ENCODE data around the gene CMTM8. TPM values are rescaled to one million over a fixed set of nuclear protein-coding genes. Genes with fewer than 3 reads are reported as not detected.

The CMTM8 gene
- total RNA-seq, 1 donor from 2014 or later = 5.7 TPM

GRCh38 chr3:32340039-32340438 is 101.6 kb downstream of the CMTM8 start:
- no peak for DNase-seq
- H3K27ac ChIP-seq (replicated peaks) = no peak overlapping the region
- intact Hi-C loops (cut with micrococcal nuclease) = no loop called here

GRCh38 chr3:32340611-32341365 is 102.3 kb downstream of the CMTM8 start:
- TF ChIP-seq CTCF (IDR thresholded peaks at IDR 0.05; ENCODE audit: borderline replicate concordance) = no peak
- Histone ChIP-seq H3K36me3 (no peaks in the 10 kb centered on the region), H3K27ac (replicated peaks) (no peak overlapping the region), H3K27me3 (ENCODE audit: low read depth) (no peaks in the 10 kb centered on the region), H3K4me3 (no peak overlapping the region), H3K9me3 (replicated peaks) (peaks cover 4% of the 10 kb centered on the region), H3K4me1 (peaks cover 6% of the 10 kb centered on the region)
- DNase-seq = no peak
- intact Hi-C loops (cut with micrococcal nuclease) = no loop called here

More at GRCh38 chr3:32340039-32340438, 101.6 kb downstream of the CMTM8 start:
- Histone ChIP-seq H3K4me3 (no peak overlapping the region), H3K9me3 (replicated peaks) (peaks cover 4% of the 10 kb centered on the region), H3K4me1 (peaks cover 11% of the 10 kb centered on the region), H3K36me3 (no peaks in the 10 kb centered on the region), H3K27me3 (ENCODE audit: low read depth) (no peaks in the 10 kb centered on the region)
- TF ChIP-seq CTCF (IDR thresholded peaks at IDR 0.05; ENCODE audit: borderline replicate concordance) = peak; percentile 71

DNA sequence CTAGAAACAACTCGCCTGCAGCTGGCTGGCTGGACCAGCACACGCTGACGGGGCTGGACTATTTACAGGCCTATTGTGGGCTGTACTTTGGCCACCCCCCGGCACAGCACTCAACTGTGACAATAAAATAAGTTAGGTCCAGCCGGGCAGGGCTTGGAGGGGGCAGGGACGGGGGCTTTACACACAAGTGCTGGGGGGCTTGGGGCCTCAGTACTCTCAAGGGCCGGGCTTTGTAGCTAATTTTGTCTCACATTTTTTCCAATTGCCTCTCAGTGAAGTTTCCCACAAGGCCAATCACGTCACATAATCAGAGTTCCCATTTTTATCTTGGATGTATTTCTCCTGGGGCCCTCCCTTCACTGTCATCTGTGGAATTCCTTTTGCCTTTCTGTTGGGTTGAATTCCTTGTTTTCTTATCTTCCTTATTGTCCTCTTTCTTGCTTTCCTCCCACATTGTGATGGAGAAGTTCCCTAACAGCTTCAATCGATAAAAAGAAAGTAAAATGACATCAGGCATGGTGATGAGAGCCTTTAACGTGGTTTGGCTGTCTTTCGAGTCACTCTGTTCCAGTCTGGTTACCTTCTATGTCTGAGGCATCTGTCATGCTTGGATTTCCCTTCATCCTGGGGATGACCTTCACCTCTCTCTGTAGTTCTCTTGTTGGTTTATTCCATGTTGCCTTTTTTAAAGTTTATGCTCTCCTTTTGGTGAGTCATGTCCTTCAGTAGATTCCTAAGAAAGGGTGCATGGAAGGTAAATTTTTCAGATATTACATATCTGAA is 109.1 kb downstream of the CMTM8 start:
- peak overlapping the region; percentile 61 for H3K27ac ChIP-seq (replicated peaks)
- DNase-seq = peak; percentile 32
- intact Hi-C loops (cut with micrococcal nuclease) = no loop called here
- no peaks in the 10 kb centered on the region for H3K36me3 ChIP-seq
- H3K4me1 ChIP-seq = peaks cover 5% of the 10 kb centered on the region
- H3K4me3 ChIP-seq = peak overlapping the region; percentile 16
- no peaks in the 10 kb centered on the region for H3K27me3 ChIP-seq (ENCODE audit: low read depth)
- no peak for TF ChIP-seq CTCF (IDR thresholded peaks at IDR 0.05; ENCODE audit: borderline replicate concordance)
- no peaks in the 10 kb centered on the region for H3K9me3 ChIP-seq (replicated peaks)

GRCh38 chr3:32349184-32349583 is 110.7 kb downstream of the CMTM8 start:
- Histone ChIP-seq H3K9me3 (replicated peaks) (no peaks in the 10 kb centered on the region), H3K4me1 (peaks cover 5% of the 10 kb centered on the region), H3K27me3 (ENCODE audit: low read depth) (no peaks in the 10 kb centered on the region), H3K27ac (replicated peaks) (no peak overlapping the region), H3K4me3 (no peak overlapping the region), H3K36me3 (no peaks in the 10 kb centered on the region)
- DNase-seq = no peak
- intact Hi-C loops (cut with micrococcal nuclease) = no loop called here
- no peak for TF ChIP-seq CTCF (IDR thresholded peaks at IDR 0.05; ENCODE audit: borderline replicate concordance)

DNA sequence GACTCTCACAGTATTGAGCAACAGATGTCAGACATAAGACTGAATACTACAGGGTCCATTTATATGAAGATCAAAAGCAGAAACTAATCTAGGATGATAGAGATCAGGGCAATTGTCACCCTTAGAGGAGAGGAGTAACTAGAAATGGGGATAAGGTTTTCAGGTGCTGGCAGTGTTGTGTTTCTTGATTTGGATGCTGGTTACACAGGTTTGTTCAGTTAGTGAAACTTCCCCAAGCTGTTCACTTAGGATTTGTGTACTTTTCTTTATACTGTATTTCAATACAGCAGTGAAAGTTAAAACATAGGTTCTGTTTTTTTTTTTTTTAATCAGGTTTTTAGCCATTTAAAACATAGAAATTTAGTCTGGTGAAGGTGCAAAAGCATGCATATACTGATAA is 114.1 kb downstream of the CMTM8 start:
- Histone ChIP-seq H3K27ac (replicated peaks) (no peak overlapping the region), H3K27me3 (ENCODE audit: low read depth) (no peaks in the 10 kb centered on the region), H3K4me3 (no peak overlapping the region), H3K4me1 (no peaks in the 10 kb centered on the region), H3K36me3 (peaks cover 2% of the 10 kb centered on the region), H3K9me3 (replicated peaks) (no peaks in the 10 kb centered on the region)
- DNase-seq = no peak
- no peak for TF ChIP-seq CTCF (IDR thresholded peaks at IDR 0.05; ENCODE audit: borderline replicate concordance)
- intact Hi-C loops (cut with micrococcal nuclease) = no loop called here

Data from left ventricle myocardium inferior (tissue), 1 donor.